HG02885 (cell line): ENCODE results near the gene DEDD.

ENCODE experiments used
- ATAC-seq: cut with Tn5 transposase; IDR thresholded peaks from one replicate; pipeline ENCODE4 v1.9.1; 2021; ENCODE audit warnings: mild to moderate bottlenecking; ENCODE audit not compliant: unreplicated experiment, poor library complexity

The DEDD gene

DNA sequence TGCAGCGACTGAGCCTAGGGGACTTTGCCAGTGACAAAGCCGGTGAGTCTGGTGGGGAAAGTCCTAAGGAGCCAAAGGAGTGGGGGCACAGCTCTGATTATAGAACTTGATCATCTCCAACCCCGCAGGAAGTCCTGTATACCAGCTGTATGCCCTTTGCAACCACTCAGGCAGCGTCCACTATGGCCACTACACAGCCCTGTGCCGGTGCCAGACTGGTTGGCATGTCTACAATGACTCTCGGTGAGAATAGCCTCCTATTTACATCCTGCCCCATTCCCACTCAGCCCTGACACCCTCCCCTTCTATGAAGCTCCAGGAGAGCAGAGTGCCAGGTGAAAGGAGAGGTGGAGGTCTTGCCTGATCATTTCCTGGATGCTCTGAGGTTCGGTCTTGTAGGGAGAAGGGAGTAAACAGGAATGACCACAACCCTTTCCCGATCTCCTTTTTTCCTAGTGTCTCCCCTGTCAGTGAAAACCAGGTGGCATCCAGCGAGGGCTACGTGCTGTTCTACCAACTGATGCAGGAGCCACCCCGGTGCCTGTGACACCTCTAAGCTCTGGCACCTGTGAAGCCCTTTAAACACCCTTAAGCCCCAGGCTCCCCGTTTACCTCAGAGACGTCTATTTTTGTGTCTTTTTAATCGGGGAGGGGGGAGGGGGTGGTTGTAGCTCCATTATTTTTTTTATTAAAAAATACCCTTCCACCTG lies 32.6 kb upstream of the DEDD start:
- ATAC-seq: no peak

DNA sequence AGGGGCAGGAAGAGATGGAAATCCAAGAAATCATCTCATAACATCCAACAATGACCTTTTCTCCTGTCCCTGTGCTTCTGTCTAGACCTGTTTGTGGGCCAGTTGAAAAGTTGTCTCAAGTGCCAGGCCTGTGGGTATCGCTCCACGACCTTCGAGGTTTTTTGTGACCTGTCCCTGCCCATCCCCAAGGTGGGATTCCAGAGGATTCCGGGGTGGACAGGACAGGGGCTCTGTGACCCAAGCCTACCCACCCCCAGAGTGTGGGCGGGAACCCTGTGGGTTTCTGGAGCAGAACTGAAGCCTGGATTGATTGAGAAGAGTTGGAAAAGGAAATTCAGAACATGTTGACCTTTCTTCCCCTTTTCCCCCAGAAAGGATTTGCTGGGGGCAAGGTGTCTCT lies 31.3 kb upstream of the DEDD start:
- ATAC-seq: no peak

DNA sequence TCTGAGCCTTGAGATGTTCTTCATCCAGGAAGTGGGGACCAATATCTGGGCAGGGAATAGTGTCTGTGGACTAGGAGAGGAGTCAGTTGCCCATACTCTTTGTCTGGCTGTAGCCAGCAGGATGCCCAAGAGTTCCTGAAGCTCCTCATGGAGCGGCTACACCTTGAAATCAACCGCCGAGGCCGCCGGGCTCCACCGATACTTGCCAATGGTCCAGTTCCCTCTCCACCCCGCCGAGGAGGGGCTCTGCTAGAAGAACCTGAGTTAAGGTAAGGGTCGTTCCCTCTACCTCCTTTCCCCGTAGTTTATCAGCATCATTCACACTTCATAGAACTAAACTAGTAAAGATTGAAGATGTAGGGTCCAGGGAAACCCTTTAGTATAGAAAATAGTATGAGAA lies 30.3 kb upstream of the DEDD start:
- no peak for ATAC-seq

DNA sequence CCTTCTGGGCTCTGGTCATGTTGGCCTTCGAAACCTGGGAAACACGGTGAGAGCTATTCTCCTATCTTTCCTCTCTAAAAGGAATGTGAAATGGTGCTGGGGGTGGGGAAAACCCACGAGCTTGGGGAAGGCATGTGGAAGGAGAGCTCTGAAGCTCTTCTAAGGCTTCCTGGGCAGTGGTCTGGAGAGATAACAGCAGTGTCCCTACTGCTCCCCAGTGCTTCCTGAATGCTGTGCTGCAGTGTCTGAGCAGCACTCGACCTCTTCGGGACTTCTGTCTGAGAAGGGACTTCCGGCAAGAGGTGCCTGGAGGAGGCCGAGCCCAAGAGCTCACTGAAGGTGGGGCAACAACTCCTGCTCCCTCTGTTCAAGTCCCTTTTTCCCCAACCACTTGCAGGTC lies 29.6 kb upstream of the DEDD start:
- ATAC-seq: no peak

DNA sequence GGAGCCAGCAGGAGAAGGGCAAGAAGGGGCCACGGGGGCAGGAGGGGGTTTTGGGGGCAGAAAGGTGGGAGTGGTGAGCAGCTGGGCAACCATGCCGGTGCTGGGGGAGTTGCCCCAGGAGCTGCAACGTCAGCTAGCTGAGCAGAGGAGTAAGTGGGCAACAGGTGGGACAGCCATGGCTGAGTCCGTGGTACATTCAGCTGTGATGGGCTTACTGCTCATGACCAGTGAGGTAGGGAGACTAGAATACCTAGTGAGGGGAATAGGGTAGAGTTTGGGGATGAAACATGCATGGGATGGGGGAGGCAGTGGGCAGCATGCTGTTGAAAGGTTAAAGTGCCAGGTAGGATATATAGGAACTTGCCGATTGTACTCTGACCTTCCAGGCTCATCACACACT lies 29.2 kb upstream of the DEDD start:
- no peak for ATAC-seq

DNA sequence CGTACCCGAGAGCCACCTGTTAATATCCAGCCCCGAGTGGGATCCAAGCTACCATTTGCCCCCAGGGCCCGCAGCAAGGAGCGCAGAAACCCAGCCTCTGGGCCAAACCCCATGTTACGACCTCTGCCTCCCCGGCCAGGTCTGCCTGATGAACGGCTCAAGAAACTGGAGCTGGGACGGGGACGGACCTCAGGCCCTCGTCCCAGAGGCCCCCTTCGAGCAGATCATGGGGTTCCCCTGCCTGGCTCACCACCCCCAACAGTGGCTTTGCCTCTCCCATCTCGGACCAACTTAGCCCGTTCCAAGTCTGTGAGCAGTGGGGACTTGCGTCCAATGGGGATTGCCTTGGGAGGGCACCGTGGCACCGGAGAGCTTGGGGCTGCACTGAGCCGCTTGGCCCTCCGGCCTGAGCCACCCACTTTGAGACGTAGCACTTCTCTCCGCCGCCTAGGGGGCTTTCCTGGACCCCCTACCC lies 28.2 kb upstream of the DEDD start:
- ATAC-seq: no peak

DNA sequence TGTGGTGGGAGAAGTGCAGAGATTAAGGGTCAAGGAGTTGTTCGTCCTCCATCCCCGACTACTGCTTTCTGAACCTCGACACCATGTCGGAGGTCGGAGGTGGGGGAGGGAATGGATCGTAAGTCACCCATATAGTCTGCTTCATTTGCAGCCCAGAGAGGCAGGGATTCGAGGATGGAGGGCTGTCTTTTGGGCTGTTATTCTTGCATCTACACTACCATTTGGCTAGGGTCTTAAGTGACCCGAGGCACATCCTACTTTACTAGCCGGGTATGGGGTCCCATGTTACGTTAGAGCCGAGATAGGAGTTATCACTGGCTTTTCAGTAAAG lies 27.4 kb upstream of the DEDD start:
- ATAC-seq: no peak

DNA sequence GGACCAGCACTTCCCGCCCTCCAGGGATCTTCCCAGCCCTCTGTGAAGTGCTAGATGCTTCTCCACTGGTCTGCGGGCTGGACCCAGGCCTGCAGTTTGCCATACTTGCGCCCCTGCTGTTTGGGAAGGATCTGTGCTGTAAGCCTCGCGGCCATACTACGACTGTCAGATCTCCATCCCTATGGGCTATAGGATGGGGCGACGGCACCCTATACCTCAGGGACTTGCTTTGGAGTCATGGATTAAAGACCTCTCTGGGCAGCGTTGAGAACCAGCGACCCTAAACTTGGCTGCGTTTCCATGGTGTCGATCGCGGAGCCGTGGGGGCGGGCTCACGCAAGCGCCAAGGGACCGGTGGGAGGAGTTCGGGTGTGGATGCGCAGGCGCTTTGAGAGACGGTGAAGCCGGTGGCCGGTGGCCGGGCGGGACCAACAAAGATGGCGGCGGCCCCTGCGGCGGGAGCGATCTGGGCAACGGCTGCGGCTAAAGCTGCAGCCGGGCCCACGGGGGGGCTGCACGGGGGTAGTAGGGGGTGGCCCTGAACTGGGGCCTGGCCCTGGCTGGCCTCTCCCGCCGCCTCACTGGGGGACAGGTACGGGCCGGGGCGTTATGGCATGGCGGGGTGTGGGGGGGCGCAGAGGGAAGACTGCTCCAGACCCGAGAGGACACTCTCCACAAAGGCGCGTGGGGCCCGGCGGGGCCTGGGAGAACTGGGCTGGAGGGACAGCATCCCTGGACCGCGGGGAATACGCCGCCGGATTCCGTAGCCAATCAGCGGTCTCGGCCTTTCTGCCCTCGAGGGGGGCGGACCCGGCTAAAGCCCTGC lies 26.8 kb upstream of the DEDD start, which contains the start of gene USP21:
Gene USP21 (plus strand): TSS at position 414 of the 826 bp plus-strand sequence. CDS start 1,141 bp downstream, outside the sequence.
- peak; percentile 90 for ATAC-seq

DNA sequence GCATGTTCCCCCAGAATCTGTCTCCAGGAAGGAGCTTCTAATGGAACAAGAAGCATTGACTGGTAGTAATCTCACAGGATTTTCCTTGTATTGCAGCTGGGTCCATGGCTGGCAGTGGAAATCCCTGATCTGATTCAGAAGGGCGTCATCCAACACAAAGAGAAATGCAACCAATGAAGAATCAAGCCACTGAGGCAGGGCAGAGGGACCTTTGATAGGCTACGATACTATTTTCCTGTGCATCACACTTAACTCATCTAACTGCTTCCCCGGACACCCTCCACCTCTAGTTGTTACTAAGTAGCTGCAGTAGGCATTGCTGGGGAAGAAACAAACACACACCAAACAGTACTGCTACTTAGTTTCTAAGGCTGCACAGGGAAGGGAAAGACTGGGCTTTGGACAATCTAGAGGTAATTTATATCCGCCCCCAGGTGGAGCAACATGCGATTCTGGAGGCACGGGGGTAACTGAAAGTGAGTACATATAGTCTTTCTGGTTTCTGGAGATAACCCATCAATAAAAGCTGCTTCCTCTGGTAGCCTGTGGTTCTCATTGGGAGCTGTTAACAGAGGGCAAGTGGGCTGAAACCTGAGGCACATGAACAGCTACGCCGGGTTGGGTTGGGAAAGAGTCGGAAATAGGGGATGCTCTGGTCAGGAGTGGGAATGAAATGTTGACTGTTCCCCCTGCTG lies 26.0 kb upstream of the DEDD start:
- ATAC-seq: no peak

DNA sequence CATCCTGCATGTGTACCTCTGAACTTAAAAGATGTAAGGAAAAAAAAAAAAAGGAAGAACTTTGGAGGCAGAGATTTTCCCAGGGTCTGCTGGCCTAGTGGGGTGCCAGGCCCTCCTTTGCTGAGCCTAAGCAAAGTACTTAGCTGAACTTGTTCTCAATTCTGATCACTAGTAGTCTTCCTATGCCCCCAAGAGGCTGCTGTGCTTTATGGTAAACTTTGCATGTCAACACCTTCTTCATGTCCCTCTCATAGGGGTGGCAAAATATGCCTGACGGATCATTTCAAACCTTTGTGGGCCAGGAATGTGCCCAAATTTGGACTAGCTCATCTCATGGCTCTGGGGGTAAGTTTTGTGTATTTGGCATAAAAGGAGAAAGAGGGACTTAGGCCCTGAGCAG lies 25.4 kb upstream of the DEDD start:
- ATAC-seq: no peak

DNA sequence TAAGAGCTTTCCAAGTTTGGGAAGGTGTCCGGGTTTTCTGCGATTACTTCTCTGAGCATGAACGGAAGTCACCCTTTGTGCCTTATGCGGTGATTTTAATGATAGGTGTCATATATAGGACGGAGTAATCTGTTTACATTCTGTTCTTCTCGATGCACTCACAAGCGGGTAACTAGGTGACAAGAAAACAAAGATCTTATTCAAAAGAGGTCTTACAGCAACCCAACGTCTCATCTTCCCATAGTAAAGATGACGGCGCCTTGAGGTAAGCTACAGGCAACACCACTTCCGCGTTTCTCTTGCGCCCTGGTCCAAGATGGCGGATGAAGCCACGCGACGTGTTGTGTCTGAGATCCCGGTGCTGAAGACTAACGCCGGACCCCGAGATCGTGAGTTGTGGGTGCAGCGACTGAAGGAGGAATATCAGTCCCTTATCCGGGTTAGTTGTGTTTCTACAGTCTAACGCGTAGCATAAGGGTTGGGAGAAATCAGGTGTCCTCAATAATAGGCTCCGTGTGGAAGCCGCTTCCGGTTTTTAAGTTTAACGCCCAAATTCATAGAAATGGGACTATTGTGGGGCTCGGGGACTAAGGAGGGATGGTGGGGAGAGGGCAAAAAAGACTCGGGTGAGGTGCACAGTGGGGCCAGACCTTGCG lies 21.3 kb upstream of the DEDD start, which contains the start of gene UFC1:
Gene UFC1 (plus strand): TSS at position 297 of the 656 bp plus-strand sequence. CDS start 20 bp downstream, at position 317.
- ATAC-seq: peak; percentile 94

DNA sequence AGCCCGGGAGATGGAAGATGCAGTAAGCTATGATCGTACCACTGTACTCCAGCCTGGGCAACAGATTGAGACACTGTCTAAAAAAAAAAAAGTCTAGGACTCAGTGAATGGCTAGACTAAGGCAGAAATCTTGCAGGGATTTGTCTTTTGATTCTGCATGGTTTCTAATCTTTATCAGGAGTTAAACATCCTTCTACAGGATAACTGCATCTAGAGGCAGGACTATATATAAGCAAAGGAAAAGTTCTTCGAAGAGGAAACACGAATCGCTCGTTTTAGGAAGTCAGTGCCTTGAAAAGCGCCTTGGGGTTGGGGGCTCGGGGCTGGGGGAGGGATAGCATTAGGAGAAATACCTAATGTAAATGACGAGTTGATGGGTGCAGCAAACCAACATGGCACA lies 20.7 kb upstream of the DEDD start:
- peak; percentile 13 for ATAC-seq

DNA sequence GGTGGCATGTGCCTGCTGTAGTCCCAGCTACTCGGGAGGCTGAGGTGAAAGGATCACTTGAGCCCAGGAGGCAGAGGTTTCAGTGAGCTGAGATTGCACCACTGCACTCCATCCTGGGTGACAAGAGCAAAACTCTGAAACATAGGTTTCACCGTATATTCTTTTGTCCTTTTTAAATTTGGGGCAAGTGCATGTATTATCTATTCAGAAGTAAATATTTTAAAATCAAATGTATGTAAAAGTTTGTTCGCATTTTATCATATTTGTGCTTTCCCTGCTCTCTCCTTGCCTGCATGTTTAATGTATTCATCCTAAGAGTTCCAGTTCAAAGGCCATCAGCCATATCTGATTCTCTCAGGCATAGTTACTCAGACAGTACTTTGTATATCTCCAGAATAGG lies 13.4 kb upstream of the DEDD start:
- ATAC-seq: no peak

DNA sequence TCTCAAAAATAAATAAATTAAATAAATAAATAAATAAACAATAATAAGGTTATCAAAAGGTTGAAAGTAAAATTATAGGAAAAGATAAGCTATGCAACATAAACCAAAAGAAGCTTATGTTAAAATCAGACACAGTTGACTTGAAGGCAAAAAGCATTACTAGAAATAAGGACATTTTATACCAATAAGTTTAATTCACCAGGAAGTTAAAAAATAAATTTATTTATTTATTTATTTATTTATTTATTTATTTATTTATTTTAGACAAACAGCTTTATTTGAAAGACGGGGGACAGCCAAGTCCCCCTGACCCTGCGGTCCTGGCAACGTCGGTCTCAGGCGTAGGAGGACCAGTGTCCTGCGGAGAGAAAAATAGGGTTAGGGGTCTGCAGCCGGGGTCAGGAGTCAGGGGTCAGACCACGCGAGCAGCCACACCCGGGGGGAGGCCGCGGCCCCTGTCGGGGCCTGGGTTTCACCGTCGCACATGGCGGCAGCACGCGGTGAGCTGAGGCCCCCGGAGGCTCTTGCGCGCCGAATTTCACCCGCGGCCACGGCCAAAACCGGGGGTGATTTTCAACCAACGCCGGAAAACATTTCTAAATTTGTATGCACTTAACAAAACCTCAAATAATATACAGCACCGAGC lies 8.4 kb upstream of the DEDD start:
- no peak for ATAC-seq

DNA sequence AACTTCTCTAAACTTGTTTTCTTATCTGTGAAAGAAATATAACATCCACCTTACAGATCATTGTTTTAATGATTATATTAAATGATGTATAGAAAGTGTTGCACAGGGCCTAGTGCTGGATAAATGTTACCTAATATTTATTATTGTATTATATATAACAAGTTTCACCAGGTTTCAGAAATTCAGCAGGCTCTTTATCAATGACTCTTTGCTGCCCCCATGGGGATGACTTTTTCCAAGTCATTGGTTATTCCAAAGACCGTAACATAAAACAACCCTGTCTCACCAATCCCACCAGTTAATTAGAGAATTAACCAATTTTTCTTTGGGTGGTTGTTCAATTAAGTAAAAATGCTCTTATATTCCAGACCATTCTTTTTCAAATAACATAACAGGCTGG lies 7.3 kb upstream of the DEDD start:
- no peak for ATAC-seq

DNA sequence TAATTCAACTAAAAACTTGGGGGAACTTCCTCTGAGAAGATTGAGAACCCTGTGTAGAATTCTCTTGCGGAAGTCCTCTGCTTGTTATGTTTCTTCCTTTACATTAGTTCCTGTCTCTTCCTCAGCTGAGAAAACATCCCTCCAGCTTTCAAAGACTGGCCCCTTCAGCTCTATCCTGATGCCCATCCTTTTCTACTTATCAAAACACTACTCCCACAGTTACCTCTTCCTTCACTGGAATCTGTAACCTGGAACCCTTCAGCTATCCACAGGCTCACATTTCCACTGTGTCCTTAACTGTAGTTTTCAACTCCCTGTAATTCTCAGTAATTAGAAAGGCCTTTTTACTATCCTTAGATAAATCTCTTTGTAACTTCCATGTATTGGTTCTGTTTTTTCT lies 6.0 kb upstream of the DEDD start:
- ATAC-seq: no peak

DNA sequence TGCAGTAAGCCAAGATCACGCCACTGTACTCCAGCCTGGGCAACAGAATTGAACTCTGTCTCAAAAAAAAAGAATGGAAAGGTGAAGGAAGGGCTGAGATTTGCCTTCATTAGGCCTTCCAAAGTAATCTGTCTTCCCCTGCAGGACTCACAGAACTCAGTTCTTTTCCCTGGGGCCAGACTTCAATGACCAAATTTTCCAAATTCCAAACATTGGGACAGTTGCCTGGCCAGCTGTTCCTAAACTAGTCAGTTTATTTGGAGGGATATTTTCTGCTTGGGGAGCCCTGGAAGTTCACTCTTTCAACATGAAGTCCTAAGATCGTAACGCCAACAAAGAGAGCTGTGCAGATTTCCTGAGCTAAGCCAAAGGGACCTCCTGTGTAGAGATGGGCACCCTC lies 5.4 kb upstream of the DEDD start:
- no peak for ATAC-seq

DNA sequence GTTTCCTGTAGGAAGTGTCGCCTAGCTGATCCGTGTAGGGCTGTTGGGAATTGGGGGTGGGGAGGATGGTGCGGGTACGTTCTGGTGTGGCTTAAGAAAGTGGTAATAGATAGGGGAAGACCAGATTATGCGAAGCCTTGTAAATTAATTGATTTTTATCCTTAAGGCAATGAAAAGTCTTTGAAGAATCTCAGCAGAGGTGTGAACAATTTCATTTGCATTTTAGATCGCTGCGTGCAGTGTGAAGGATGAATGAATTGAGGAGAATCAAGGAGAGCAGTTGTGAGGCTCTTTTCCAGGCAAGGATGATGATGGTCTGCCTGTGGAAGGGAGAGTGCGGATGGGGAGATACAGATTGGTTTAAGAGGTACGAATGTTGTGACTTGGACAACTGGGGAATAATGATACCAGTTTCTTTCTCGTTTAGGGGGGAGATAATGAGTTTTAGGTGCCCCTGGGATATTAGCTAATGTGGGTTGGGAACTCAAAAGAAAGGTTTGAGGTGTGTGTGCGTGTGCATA lies 813 bp upstream of the DEDD start:
- ATAC-seq: no peak

DNA sequence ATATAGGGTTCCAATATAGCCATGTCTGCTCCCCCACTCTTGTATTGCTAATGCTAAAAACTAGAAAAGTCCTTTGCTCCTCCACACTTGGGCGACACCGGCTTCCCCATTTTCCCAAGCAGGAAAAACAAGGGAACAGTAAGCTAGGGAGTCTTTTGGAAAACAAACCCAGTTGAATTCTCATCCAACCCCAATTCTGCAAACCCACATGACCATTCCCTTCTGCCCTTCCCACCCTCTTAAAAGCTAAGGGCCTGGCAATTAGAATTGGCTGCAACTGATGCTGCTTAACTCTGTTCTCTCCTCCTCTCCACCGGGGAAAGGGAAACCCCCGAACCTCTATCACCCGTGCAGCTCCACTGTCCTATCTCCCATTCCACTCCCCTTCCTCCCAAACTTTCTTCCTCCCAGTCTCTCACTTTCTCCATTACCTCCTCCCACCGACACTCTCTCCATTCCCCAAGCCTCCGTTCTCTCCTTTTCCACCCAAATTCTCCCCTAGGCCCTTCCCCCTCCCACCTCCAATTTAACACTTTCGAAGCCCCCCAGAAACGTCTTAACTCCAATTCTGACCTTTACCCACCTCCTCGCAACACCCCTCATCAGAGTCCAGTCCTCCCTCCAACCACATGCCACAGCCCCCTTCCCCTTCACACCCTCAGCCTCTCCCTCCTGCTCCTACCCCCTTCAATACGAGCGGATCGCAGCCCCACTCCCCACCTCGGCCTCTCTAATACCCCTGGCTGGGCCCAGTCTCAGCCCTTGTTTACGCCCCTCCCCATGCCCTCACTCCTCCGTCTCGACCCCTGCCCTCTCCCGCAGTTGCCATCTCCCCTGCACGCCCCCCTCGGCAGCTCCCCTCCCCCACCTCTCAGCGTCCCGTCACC lies 701 bp downstream of the DEDD start:
- ATAC-seq: no peak
